Pons (tissue), 1 donor: ENCODE measurements around the gene KNDC1.

ENCODE experiments used
- DNase-seq: peaks from one replicate; pipeline ENCODE4 v3.0.0-alpha.2; 2016; ENCODE audit warnings: low spot score

The KNDC1 gene

DNA sequence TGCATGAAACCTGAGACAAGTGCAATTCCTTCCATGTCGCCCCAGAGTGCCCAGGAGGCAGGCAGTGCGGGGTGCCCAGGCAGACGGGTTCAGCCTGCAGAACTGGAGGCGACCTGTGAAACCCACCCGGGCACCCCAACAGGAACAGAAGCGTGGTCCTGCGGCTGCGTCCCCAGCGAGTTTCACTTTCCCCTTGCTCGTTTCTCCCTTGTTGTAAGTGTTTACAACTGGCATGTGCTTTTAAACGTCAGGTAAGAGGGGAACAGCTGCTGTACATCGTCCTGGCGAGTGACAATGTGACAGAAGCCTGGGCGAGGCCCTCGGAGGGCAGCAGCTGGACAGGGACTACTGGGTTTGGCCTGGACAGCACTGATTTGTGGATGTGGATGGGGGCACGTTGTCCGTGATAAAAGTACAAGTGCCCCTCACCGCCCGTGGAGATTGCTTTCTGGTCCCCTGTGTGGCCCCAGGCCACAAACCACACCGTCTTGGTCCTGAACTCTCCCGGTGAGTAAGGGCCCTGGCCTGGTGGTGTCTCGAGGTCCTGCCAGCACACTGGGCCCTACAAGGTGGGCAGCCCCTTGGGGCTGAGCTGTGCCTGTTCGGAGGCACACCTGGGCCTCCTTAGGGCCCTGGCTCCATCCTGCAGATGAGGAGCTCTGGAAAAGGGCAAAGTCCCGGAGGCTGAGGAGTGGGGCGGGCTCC, 81.6 kb downstream of the KNDC1 start:
- DNase-seq: no peak

DNA sequence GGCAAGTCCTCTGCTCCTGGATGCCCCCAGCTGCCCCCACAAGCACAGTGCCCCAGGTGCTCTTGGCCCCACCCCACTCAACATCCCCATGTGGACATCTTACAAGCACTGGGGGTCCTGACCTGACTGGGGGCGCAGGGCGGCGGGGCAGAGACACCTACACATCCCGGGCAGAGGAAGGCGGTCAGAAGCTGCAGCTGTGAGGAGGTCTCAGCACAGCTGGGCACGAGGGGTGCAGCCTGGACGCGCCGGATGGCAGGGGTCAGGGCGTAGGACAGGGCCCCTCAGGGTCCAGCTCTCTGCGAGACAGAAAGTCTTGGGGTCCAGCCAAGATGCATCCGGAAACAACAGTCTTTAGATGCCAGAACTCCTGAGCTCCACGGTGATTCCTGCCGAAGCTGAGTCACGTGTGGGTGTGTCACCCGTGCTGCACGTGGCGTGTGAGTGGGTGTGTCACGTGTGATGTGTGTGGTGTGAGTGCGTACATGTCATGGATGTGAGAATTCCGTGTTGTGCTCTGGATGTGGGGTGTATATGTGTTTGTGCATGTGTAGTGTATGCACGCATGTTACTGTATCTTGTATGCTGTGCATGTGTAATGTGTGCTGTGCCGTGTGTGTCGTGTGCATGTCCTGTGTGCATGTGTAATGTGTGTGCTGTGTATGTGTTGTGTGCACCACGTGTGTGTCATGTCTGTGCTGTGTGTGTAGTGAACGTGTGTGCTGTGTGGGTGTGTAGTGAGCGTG, 82.8 kb downstream of the KNDC1 start:
- no peak for DNase-seq

DNA sequence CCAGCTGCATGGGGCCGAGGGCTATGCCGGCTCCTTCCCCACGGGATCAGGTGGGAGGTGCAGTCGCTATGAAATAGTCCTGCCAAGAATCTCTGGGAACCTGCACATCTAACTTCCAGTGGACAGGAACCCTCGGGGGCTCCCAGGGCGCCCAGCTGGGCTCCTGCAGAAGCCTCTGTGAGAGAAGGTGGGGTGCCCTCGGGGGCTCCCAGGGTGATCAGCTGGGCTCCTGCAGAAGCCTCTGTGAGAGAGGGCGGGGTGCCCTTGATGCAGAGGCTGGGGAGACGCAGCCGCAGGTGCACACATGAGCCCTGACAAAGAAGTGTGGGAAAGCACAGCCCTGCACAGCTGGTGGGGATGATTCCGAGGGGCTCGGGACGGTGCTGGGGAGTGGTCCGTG, 83.6 kb downstream of the KNDC1 start:
- DNase-seq: no peak

DNA sequence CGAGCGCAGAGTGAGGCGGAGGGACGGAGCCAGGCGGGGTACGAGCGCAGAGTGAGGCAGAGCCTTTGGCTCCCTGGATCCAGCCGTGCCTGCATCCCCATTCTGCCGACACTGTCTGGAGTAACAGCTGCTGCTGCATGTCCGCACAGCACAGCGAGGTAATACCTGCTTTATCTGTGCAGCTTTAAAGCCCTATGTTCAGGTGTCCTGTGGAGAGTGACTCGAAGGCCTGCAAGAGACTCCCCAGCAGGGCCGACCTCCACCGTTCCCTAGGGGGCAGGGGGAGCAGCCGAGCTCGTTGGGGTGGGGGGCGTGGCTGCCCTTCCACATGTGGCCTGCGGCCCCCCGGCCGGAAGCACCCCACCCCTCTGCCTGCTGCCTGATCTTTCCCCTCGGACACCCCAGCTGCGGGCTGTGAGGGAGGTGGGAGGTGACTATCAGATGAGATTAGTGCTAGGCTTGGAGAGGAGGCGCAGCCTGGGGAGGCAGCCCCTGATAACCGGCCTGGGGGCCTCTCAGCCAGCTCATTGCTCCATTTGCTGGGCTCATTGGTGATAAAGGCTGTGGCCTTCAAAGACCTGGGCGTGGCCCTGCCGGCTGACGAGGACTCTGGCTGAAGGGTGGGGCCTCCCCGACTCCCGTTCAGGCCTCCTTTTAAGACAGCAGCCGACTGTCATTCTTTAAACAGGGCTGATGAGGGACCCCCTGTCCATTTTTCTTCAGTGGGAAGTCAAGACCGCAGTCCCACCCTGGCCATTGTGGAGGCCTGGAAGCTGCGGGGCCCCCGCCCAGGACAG, 85.6 kb downstream of the KNDC1 start:
- no peak for DNase-seq

DNA sequence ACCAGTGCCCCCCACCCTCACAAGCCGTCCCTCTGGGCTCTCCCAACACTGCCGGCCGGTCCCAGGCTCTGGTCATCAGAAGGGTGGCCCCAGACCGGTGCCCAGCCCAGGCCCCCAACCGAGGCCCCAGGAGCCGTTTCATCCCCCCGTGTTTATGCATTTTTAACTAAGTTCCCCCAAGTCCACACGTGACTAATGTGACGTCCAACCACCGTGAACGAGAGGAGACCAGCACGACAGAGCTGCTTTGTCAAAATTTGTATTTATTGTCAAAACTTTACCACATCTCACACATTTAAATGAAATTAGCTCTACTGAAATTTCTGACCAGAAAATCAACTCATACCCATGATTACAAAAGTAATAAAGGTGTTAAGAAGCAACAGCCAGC, 86.2 kb downstream of the KNDC1 start:
- DNase-seq: no peak

DNA sequence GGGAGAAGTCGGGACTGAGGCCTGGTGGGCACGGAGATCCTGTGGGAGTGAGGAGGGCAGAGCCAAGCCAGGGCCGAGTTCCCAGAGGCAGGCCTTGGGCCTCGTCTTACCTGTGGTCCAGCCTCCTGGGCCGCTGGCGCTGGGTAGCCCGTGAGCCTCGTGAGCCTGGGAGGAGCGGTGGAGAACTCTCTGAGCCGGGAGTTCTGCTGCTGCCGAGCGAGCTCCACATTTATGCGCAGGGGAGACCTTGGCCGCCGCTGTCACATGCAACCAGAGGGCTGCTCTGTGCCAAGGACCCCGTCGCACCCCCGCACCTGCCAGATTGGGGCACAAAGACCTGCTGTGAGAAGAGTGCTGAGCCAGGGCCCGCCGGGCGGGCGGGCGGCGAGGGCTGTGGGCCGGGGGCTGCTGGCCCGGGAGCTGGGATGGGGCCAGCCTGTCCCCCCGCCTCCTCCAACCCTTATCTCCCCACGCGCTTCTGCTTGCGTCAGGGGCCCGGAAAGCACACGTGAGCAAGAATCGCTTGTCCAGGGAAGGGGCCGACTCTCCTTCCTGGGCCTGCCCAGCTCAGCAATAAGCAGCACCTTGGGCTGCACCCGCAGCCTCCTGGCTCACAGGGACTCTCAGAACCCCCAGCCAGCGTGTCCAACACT, 87.8 kb downstream of the KNDC1 start:
- DNase-seq: no peak

DNA sequence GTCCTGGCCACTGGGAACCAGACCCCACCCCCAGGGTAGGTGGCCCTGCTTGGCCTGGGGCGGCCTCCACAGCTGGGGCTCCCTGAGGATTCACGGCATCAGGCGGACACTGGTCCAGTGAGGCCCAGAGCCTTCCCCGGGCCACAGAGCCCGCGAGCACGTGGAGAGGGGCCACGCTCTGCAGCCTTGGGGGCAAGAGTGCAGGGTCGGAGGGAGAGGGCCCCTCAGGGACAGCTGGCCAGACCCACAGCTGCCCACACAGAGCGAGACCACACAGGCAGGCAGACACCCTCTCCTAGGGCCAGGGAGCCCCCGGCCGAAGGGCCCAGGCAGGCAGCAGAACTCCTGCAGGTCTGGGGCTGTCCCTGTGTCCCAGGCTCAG, 88.3 kb downstream of the KNDC1 start:
- no peak for DNase-seq

DNA sequence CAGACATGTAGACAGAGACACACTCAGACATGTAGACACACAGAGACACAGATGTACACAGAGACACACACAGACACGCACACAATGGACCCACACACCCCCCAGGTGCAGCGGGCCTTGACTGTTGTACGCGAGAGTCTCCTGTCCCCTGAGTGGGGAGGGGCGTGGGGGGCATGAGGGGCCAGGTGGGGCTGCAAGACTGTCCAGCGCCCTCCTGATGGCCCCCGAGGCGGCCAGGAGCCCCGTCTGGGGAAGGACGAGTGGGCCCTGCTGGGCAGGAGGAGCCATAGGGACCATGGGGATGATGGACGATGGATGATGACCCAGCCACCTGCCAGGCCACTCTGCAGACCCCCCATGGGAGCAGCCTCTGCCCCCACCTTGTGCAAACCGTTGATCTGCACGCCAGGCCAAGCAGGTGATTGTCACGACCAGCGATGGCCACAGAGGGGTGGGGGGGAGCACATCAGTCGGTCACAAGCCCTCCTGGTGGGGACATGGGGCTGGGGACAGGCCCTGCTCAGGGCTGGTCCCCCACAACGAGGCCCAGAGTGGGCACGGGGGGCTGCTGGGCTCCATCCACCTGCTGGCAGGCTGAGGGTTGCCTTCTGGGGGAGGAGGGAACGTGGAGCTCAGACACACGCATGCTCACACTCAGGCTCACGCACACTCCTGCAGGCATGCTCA, 89.2 kb downstream of the KNDC1 start:
- DNase-seq: no peak

DNA sequence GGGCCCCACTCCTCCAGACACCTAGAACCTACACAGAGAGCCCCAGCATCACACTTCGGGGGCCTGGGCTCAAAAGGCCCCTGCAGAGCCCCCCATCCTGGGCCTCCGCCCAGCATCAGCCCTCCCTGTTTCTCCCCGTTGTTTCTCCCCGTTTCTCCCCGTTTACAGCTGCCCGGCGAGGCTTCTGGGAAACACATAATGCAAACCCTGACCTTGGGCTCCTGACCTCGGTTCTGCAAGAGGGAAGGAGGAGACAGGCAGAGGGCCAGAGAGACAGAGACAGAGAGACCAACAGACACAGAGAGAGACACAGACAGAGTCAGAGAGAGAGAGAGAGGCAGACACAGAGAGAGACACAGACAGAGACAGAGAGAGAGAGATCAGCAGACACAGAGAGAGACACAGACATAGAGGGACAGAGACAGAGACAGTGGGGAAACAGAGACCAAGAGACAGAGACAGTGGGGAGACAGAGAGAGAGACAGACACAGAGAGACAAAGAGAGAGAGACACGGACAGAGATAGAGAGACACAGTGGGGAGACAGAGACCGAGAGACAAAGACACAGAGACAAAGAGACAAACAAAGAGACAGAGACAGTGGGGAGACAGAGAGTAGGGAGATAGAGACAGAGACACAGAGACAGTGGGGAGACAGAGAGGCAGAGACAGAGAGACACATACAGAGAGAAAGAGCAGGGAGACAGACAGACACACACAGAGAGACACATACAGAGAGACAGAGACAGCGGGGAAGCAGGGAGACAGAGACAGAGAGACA, 90.1 kb downstream of the KNDC1 start:
- DNase-seq: no peak

DNA sequence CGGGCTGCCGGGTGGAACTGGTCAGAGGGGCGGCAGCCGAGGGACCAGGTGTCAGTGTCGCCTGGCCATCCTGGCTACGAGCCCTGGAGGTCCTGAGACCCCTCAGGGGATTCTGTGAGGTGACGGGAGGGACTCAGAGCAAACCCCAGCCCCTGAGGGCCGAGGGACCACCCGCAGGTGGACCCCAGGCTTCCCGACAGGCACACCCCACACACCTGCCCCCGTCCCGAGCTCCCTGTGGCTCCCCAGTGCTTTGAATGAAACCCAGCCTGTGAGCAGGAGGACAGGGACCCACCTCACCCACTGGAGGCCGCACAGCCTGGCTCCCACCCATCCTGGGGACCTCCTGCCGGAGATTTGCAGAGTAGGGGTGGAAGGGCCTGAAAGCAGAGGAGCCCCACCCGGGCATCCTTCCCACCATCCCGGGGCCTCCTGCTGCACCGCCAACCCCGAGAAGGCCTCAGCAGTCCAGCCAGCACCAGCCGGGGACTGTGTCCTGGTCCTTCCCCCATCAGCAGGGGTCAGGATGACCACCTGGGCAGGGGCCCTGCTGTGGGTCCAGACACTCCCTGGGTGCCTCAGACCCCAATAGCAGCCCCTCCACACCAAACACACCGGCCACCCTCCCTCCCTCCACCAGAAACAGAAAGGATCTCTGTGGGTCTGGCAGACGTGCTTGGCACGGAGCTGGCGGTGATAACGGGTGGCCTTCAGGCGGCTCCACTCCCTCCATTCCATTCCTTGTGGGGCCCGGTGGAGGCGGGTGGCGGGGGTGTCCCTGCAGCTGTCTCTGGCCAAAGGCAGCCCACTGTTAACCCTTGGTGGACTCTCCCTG, 91.6 kb downstream of the KNDC1 start:
- no peak for DNase-seq

DNA sequence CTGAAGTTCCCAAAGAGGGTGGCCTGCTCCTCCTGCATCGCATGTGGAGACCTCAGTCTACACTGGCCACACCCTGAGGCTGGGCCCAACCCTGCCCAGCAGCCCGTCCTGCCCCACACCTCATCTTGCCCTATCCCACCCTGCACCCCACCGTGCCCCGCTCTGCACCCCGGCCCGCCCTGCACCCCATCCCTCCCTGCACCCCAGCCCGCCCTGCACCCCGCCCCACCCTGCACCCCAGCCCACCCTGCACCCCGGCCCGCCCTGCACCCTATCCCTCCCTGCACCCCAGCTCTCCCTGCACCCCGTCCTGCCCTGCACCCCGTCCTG, 92.2 kb downstream of the KNDC1 start:
- DNase-seq: no peak

DNA sequence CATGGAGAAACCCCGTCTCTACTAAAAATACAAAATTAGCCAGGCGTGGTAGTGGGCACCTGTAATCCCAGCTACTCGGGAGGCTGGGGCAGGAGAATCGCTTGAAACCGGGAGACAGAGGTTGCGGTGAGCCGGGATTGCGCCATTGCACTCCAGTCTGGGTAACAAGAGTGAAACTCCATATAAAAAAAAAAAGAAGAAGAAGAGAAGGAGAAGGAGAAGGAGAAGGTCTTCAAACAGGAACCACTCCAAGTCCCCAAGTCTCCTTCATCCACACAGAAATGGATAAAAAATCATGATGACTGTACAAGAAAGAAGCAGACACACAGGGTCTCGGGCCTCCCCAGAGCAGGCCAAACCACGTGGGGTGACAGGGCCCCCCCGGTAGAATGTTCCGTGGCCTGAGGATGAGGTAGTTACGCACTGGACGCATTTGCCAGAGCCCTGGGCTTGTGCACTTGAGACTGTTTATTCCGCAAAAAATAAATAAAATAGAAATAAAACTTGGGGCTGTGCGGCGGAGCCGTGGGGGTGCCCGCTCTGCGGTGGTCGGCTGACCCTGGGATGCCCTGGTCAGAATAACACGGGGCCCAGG, 93.4 kb downstream of the KNDC1 start:
- DNase-seq: no peak

DNA sequence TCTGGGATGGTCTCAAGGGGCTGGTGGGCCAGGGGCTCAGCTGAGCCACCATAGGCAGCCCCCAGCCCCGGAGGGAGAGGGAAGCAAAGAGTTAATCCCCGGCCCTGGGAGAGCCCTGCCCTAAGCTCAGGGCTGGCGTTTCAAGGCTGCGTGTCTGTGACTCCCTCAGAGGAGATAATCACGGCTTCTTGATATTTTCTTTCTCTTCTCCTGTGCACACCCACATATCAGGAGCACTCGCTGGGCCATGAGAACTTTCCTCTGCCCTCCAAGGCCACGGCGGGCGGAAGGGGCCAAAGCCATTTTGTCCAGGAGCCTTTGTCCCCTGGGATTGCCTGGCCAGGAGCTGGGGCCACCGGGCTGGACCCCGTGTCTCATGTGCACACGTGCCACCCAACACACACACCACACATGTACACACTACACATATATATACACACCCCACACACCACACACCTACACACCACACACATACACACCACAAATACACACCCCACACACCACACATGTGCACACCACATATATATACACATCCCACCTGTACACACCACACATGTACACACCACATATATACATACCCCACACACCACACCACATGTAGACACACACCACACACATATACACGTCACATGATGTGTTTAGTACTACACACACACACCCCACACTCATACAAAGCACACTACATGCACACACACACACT, 94.6 kb downstream of the KNDC1 start:
- no peak for DNase-seq

DNA sequence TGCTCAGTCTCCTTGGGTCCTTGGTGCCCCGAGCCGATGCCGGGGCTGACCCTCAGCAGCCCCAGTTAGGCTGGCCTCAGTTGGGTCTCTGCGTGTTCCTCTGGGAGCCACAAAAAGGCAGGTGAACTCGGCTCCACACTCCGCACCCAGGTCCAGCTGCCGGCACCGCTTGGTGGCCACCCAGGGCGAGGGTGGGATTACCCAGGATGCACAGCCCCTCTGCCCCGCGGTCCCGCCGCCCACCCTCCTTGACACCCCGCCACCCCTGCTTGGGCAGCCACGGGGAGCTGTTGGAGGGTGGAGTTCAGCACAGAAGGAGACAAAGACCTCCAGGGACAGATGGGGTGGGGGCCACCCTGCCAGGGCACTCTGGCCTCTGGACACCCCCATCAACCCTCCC, 95.3 kb downstream of the KNDC1 start:
- DNase-seq: no peak

DNA sequence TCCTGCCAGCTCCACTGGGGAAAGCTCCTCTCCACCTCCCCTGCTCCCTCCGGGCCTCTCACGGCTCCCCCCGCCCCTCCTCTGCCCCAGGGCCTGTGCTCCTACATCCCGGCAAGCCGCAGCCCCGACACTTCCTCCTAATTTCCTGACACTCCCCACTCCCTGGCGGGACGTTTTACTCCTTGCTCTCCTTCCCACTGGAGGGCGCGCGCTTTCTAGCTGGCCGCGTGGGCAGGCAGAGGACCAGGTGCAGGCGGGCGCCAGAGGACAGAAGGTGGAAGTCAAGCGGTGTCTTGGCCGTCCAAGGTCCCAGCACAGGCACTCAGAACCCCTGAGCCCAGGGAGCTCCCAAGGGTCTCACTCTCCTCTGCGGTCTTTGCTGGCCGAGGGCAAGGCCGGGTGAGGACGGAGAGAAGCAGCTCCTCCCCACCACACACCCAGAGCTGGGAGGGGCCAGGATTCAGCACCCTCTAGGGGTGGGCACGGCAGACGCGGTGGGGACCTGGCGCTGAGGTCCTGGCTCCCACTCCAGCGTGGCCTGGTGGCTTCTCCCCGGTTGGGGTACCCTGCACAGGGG, 97.6 kb downstream of the KNDC1 start:
- peak; percentile 17 for DNase-seq

DNA sequence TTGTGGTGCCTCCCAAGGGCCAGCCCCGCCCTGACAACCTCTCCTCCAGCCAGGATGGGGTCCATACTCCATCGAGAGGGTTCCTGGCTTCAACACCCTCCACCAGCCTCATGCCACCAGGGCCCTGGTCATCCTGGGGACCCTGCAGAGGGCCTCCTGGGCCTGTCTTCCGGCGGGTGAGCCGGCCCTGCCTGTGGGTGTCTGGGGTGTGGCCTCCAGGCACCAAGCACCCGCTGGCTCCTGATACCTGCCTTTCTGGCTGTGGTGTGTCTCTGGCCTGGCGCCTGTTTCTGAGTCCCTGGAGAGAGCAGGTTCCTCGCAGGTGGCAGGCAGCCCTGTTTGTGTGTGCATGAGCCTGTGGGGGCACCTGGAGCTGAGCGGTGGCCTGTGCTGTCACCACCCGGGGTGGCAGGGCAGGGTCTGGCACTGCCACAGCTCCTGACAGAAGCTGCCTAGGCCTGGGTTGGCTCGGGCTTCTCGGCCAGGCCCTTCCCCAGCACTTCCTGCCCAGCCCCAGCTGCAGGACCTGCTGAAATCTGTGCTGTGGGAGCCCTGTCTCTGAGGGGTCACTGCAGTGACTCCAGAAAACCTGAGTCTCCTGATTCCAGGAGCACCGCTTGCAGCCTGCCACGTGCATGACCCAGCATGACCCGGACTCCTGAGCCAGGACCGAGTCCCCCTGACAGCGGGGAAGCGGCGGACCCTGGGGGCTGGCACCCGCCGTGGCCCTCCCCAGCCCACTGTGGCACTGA, 98.2 kb downstream of the KNDC1 start:
- no peak for DNase-seq

DNA sequence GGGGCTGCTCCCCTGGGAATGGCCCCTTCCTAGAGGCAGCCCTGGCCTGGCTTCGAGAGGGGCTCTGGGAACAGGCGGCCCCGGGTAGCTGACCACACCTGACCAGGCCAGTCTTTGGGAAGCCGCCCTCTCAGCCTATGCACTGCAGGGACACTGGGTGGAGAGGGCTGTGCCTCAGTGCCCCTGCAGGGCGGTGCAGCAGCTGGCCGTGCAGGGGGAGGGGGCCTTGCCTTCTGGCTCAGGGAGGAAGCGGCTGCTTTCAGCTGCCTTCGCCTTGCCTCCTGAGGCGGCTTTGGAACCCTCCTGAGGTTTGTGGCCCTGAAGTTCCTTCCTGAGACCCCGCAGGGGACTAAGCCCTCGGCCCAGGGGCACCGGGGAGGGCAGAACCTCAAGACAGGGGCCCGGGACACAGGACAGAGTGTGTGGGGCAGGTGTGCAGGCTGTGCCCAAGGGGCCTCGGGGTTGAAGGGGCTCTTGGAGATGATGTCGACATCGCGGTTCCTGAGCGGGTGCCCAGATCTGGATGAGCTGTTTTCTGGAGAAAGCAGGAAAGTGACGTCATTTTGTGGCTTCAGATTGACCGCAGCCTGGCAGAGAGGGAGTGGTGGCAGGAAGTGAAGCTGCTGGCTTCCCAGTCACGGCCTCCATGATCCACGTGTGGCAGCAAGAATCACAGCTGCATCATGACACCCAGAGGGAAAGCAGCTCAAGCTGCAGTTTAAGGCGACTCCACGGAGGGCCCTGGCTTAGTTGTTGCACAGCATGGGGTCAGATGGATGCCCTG, 99.0 kb downstream of the KNDC1 start:
- DNase-seq: peak; percentile 75
